Measurements from ENCODE around the gene GLIPR1.

GLIPR1 gene

GRCh38 chr12:75525263-75525662 lies 44.7 kb downstream of the GLIPR1 start:
- DNase-seq: no peak
- Mint-ChIP-seq H3K9me3 (peaks cover 35% of the 10 kb centered on the region), H3K27ac (peak overlapping the region; percentile 53), H3K4me3 (no peak overlapping the region), H3K4me1 (peaks cover 39% of the 10 kb centered on the region), H3K36me3 (ENCODE audit: low read depth) (peaks cover 15% of the 10 kb centered on the region), H3K27me3 (ENCODE audit: low read depth, poor library complexity) (peaks cover 15% of the 10 kb centered on the region)
- TF ChIP-seq CTCF (IDR thresholded peaks at IDR 0.05): peak; percentile 25

GRCh38 chr12:75526655-75527511 lies 46.3 kb downstream of the GLIPR1 start:
- H3K27ac Mint-ChIP-seq: peak overlapping the region; percentile 27

GRCh38 chr12:75528272-75528671 lies 47.7 kb downstream of the GLIPR1 start:
- TF ChIP-seq CTCF (IDR thresholded peaks at IDR 0.05): no peak
- peaks cover 4% of the 10 kb centered on the region for H3K27me3 Mint-ChIP-seq (ENCODE audit: low read depth, poor library complexity)
- peaks cover 7% of the 10 kb centered on the region for H3K36me3 Mint-ChIP-seq (ENCODE audit: low read depth)
- no peak overlapping the region for H3K4me3 Mint-ChIP-seq
- peak overlapping the region; percentile 53 for H3K27ac Mint-ChIP-seq
- no peak for DNase-seq
- H3K9me3 Mint-ChIP-seq: peaks cover 7% of the 10 kb centered on the region
- H3K4me1 Mint-ChIP-seq: peaks cover 39% of the 10 kb centered on the region

More at GRCh38 chr12:75526655-75527511, 46.3 kb downstream of the GLIPR1 start:
- peaks cover 7% of the 10 kb centered on the region for H3K27me3 Mint-ChIP-seq (ENCODE audit: low read depth, poor library complexity)
- peaks cover 19% of the 10 kb centered on the region for H3K9me3 Mint-ChIP-seq
- H3K4me3 Mint-ChIP-seq: peak overlapping the region; percentile 37
- peaks cover 14% of the 10 kb centered on the region for H3K36me3 Mint-ChIP-seq (ENCODE audit: low read depth)
- TF ChIP-seq CTCF (IDR thresholded peaks at IDR 0.05): peak; percentile 77
- DNase-seq: peak; percentile 21
- peaks cover 39% of the 10 kb centered on the region for H3K4me1 Mint-ChIP-seq

DNA sequence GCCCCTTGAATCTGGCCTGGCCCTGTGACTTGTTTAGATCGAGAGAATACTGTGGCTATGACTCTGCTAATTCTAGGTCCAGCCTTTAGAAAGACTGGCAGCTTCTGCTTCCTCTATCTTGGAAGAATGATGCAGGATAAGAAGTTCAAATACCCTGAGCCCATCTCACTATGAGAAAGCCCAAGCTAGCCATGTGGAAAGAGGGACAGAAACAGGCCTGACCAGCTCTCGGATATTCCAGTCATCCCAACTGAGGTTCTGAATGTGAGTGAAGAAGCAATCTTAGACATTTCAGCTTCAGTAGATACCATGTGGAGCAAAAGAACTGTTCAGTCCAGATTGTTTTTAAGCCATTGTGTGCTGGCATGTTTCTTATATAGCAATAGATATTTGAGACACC lies 48.1 kb downstream of the GLIPR1 start:
- TF ChIP-seq CTCF (IDR thresholded peaks at IDR 0.05): no peak
- peaks cover 3% of the 10 kb centered on the region for H3K9me3 Mint-ChIP-seq
- no peak overlapping the region for H3K4me3 Mint-ChIP-seq
- no peak for DNase-seq
- peak overlapping the region; percentile 11 for H3K27ac Mint-ChIP-seq
- peaks cover 3% of the 10 kb centered on the region for H3K36me3 Mint-ChIP-seq (ENCODE audit: low read depth)
- H3K4me1 Mint-ChIP-seq: peaks cover 39% of the 10 kb centered on the region
- H3K27me3 Mint-ChIP-seq (ENCODE audit: low read depth, poor library complexity): no peaks in the 10 kb centered on the region

DNA sequence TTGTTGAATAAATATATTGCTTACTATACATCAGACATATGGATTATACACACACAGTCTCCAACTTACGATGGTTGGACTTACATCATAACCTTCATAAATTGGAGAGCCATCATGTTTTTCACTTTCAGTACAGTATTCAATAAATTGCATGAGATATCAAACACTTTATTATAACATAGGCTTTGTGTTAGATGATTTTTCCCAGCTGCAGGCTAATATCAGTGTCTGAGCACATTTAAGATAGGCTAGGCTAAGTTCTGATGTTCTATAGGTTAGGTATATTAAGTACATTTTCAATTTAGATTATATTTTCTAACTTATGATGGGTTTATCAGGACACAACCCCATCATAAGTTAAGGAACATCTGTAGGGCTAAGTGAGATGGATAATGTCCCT lies 48.8 kb downstream of the GLIPR1 start:
- no peaks in the 10 kb centered on the region for H3K36me3 Mint-ChIP-seq (ENCODE audit: low read depth)
- H3K27me3 Mint-ChIP-seq (ENCODE audit: low read depth, poor library complexity): no peaks in the 10 kb centered on the region
- TF ChIP-seq CTCF (IDR thresholded peaks at IDR 0.05): no peak
- DNase-seq: no peak
- no peaks in the 10 kb centered on the region for H3K9me3 Mint-ChIP-seq
- no peak overlapping the region for H3K4me3 Mint-ChIP-seq
- H3K27ac Mint-ChIP-seq: no peak overlapping the region
- H3K4me1 Mint-ChIP-seq: peaks cover 39% of the 10 kb centered on the region

DNA sequence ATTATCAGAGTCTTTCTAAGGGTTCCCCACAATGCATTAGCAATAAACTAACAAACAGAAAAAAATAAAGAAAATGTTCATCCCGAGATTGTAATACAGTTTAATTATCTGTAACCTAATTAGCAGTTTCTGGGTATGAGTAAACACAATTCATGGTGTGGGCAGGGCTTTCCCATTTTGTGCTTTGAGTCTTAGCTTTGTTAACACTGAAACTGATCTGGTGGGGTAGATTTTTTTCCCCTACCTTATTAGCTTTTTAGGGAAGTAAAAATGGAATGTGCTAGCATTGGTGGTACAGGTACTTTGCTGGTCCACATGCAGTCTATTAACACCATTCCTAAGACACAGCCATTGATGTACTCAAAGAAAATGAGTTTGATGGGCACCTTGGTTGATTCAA lies 49.3 kb downstream of the GLIPR1 start:
- no peaks in the 10 kb centered on the region for H3K9me3 Mint-ChIP-seq
- no peaks in the 10 kb centered on the region for H3K36me3 Mint-ChIP-seq (ENCODE audit: low read depth)
- no peak for TF ChIP-seq CTCF (IDR thresholded peaks at IDR 0.05)
- no peak overlapping the region for H3K4me3 Mint-ChIP-seq
- peaks cover 37% of the 10 kb centered on the region for H3K4me1 Mint-ChIP-seq
- no peaks in the 10 kb centered on the region for H3K27me3 Mint-ChIP-seq (ENCODE audit: low read depth, poor library complexity)
- no peak overlapping the region for H3K27ac Mint-ChIP-seq
- no peak for DNase-seq
